AG10803 (cell line): ENCODE data around the gene NALCN.

Source experiments
- DNase-seq: peaks from one replicate; pipeline ENCODE4 v3.0.0; 2010; ENCODE audit warnings: low read depth
- H3K4me3 ChIP-seq: 2 replicates; pipeline ENCODE4 v1.5.1; 2011; ENCODE audit warnings: mild to moderate bottlenecking, low read length, control low read depth
- CTCF ChIP-seq: conservative IDR thresholded peaks from 2 replicates; pipeline ENCODE4 v1.5.1; 2011; ENCODE audit warnings: mild to moderate bottlenecking, low read length, control low read depth, inconsistent platforms

NALCN gene

GRCh38 chr13:101144808-101145419 lies 271.4 kb downstream of the NALCN start:
- TF ChIP-seq CTCF = peak; percentile 70
- H3K4me3 ChIP-seq = no peak overlapping the region
- peak; percentile 62 for DNase-seq

GRCh38 chr13:101140936-101141335 lies 275.4 kb downstream of the NALCN start:
- DNase-seq = no peak
- no peak overlapping the region for H3K4me3 ChIP-seq
- no peak for TF ChIP-seq CTCF

GRCh38 chr13:101140087-101140770 lies 276.1 kb downstream of the NALCN start:
- DNase-seq = no peak
- TF ChIP-seq CTCF = no peak
- no peak overlapping the region for H3K4me3 ChIP-seq

- peak; percentile 14 for DNase-seq
- no peak overlapping the region for H3K4me3 ChIP-seq
- no peak for TF ChIP-seq CTCF
These were observed 277.2 kb downstream of the NALCN start for GRCh38 chr13:101139081-101139480.

GRCh38 chr13:101127741-101128353 lies 288.5 kb downstream of the NALCN start:
- no peak overlapping the region for H3K4me3 ChIP-seq
- peak; percentile 41 for DNase-seq
- TF ChIP-seq CTCF = peak; percentile 91

GRCh38 chr13:101123028-101123427 lies 293.3 kb downstream of the NALCN start:
- TF ChIP-seq CTCF = no peak

GRCh38 chr13:101121608-101122007 lies 294.7 kb downstream of the NALCN start:
- no peak for DNase-seq
- H3K4me3 ChIP-seq = no peak overlapping the region
- no peak for TF ChIP-seq CTCF

More at GRCh38 chr13:101123028-101123427, 293.3 kb downstream of the NALCN start:
- H3K4me3 ChIP-seq = no peak overlapping the region
- DNase-seq = no peak
